SK-N-SH (cell line): Measurements from ENCODE around the gene AUTS2. TPM values are rescaled to one million over a fixed set of nuclear protein-coding genes. Genes with fewer than 3 reads are reported as not detected.

Source experiments
- CTCF ChIA-PET: fragments of 300-600, 350-600 bp; formaldehyde crosslinking; extraction: SDS; loops from one replicate; lab custom pipeline; 2021; lab: Yijun Ruan, JAX
- POLR2A ChIA-PET: fragments of 350-600 bp; sonication (Branson Sonifier 250); formaldehyde crosslinking; extraction: SDS; loops from one replicate; lab custom pipeline; 2020; ENCODE audit warnings: antibody characterized with exemption, inconsistent platforms; lab: Yijun Ruan, JAX
- DNase-seq: peaks from one replicate; pipeline ENCODE4 v3.0.0; 2012
- H2AFZ ChIP-seq: fragments of 200-600 bp; sonication (generic); 2 replicates; pipeline ENCODE4 v1.8.1; 2016; ENCODE audit warnings: antibody characterized with exemption, mild to moderate bottlenecking, low read depth
- H3F3A ChIP-seq: fragments of 200-600 bp; sonication (generic); replicated peaks from 2 replicates; pipeline ENCODE3; 2016; ENCODE audit warnings: antibody characterized with exemption, mild to moderate bottlenecking; ENCODE audit not compliant: insufficient read depth
- H3K27ac ChIP-seq, 2 experiments: fragments of 200-500 bp in 1 of 2; fragments of 200-600 bp in 1 of 2; sonication (Bioruptor generic) in 1 of 2; sonication (generic), shearing (Covaris generic) in 1 of 2; 2 replicates each; pipeline versions ENCODE4 v1.5.1 to v1.6.1; 2014 to 2016; ENCODE audit warnings: low read depth in 2 of 2, inconsistent platforms in 1 of 2, low read length in 1 of 2, mild to moderate bottlenecking in 1 of 2, mixed read lengths in 1 of 2
- H3K27me3 ChIP-seq: fragments of 200-600 bp; sonication (generic), shearing (Covaris generic); 2 replicates; pipeline ENCODE4 v1.6.1; 2016; ENCODE audit warnings: mixed run types; ENCODE audit not compliant: insufficient read depth
- H3K36me3 ChIP-seq, 2 experiments: fragments of 200-500 bp in 1 of 2; fragments of 200-600 bp in 1 of 2; sonication (Bioruptor generic) in 1 of 2; sonication (generic) in 1 of 2; replicated peaks in 1 of 2; 2 replicates each; pipeline versions ENCODE3 to v1.5.1; 2014 to 2016; ENCODE audit warnings: low read length in 1 of 2, mild to moderate bottlenecking in 1 of 2; ENCODE audit not compliant: insufficient read depth in 2 of 2, control insufficient read depth in 1 of 2
- H3K4me1 ChIP-seq, 2 experiments: fragments of 200-500 bp in 1 of 2; fragments of 200-600 bp in 1 of 2; sonication (Bioruptor generic) in 1 of 2; sonication (generic), shearing (Covaris generic) in 1 of 2; 2 replicates each; pipeline versions ENCODE4 v1.5.1 to v1.6.1; 2014 to 2016; ENCODE audit warnings: low read depth in 1 of 2, low read length in 1 of 2, mixed run types in 1 of 2; ENCODE audit not compliant: insufficient read depth in 2 of 2, control insufficient read depth in 1 of 2
- H3K4me2 ChIP-seq: fragments of 200-600 bp; sonication (generic), shearing (Covaris generic); 2 replicates; pipeline ENCODE4 v1.6.1; 2017; ENCODE audit warnings: mixed run types
- H3K4me3 ChIP-seq, 2 experiments: fragments of 200-500 bp in 1 of 2; fragments of 200-600 bp in 1 of 2; sonication (Bioruptor generic) in 1 of 2; sonication (generic), shearing (Covaris generic) in 1 of 2; 2 replicates each; pipeline versions ENCODE4 v1.5.1 to v1.8.1; 2014 to 2016; ENCODE audit warnings: low read depth in 2 of 2, inconsistent platforms in 1 of 2, low read length in 1 of 2, mild to moderate bottlenecking in 1 of 2, mixed read lengths in 1 of 2, moderate library complexity in 1 of 2
- H3K79me2 ChIP-seq: fragments of 200-600 bp; sonication (generic); 2 replicates; pipeline ENCODE4 v1.8.1; 2017; ENCODE audit warnings: mild to moderate bottlenecking; ENCODE audit not compliant: insufficient read depth
- H3K9ac ChIP-seq: fragments of 200-600 bp; sonication (generic); 2 replicates; pipeline ENCODE4 v1.6.1; 2017; ENCODE audit warnings: mixed run types
- H3K9me2 ChIP-seq: fragments of 200-600 bp; sonication (generic); 2 replicates; pipeline ENCODE4 v1.6.1; 2017; ENCODE audit warnings: mixed run types
- H3K9me3 ChIP-seq: fragments of 200-600 bp; sonication (generic); 2 replicates; pipeline ENCODE4 v1.6.1; 2017; ENCODE audit warnings: mixed run types, mild to moderate bottlenecking, moderate library complexity
- H4K20me1 ChIP-seq: fragments of 200-600 bp; sonication (generic); 2 replicates; pipeline ENCODE4 v1.6.1; 2017; ENCODE audit warnings: mild to moderate bottlenecking, mixed run types; ENCODE audit not compliant: insufficient read depth
- ELF1 ChIP-seq: IDR thresholded peaks from 2 replicates; pipeline ENCODE4 v1.4.0; 2012
- FOXM1 ChIP-seq: IDR thresholded peaks from 2 replicates; pipeline ENCODE4 v1.4.0; 2012; ENCODE audit warnings: low read depth, mild to moderate bottlenecking
- IRF3 ChIP-seq: fragments of 150-350 bp; IDR thresholded peaks from 2 replicates; pipeline ENCODE4 v1.6.1; 2016; ENCODE audit warnings: mild to moderate bottlenecking, low read depth, low read length
- JUND ChIP-seq: IDR thresholded peaks from 2 replicates; pipeline ENCODE4 v1.4.0; 2012
- MAX ChIP-seq: IDR thresholded peaks from 2 replicates; pipeline ENCODE4 v1.4.0; 2012; ENCODE audit warnings: low read depth
- MEF2A ChIP-seq: IDR thresholded peaks from 2 replicates; pipeline ENCODE4 v1.4.0; 2012; ENCODE audit warnings: low read depth, borderline replicate concordance
- REST ChIP-seq: IDR thresholded peaks from 2 replicates; pipeline ENCODE4 v1.6.1; 2012; ENCODE audit warnings: mild to moderate bottlenecking, low read depth, low read length, moderate library complexity
- RFX5 ChIP-seq: IDR thresholded peaks from 2 replicates; pipeline ENCODE4 v1.6.1; 2012; ENCODE audit warnings: mild to moderate bottlenecking, improper control_type of control experiment, low read length
- TAF1 ChIP-seq: IDR thresholded peaks from 2 replicates; pipeline ENCODE4 v1.6.1; 2012; ENCODE audit warnings: low read depth, mild to moderate bottlenecking, low read length, moderate library complexity, borderline replicate concordance
- USF2 ChIP-seq: fragments of 150-350 bp; IDR thresholded peaks from 2 replicates; pipeline ENCODE4 v1.6.1; 2017; ENCODE audit warnings: antibody characterized with exemption, low read length, low read depth, borderline replicate concordance
- WGBS: methylation state at CpG from one replicate; pipeline ENCODE4 v1.1.6; 2017; ENCODE audit warnings: low lambda C conversion rate; 5-methylcytosine and 5-hydroxymethylcytosine counted together
- polyA plus RNA-seq, 3 experiments: library from polyadenylated mRNA; depleted of rRNA; stranded (reverse); fragments of >200 nt; gene quantifications; 2 replicates each; pipeline ENCODE4 v1.2.3, GENCODE V29; 2012

AUTS2 gene
- polyA plus RNA-seq, 1 of the 3 experiments (the other 2 are of a cell fraction) = 15.6 TPM

- Histone ChIP-seq H3K79me2 (peaks cover 64% of the 10 kb centered on the region), H3K9ac (no peak overlapping the region), H3K36me3 (no peaks in the 10 kb centered on the region), H3K27me3 (no peaks in the 10 kb centered on the region), H3K9me3 (no peaks in the 10 kb centered on the region), H3K4me1 (peaks cover 9 to 15% of the 10 kb centered on the region in 2 experiments; a peak in 3 of 4 replicates), H3F3A (no peaks in the 10 kb centered on the region), H3K27ac (no peak overlapping the region), H3K9me2 (no peaks in the 10 kb centered on the region), H4K20me1 (peaks cover 15% of the 10 kb centered on the region), H3K4me2 (no peak overlapping the region), H3K4me3 (no peak overlapping the region), H2AFZ (no peak overlapping the region)
- no peak for TF ChIP-seq MEF2A
- ChIA-PET CTCF (interaction anchor here (1.2 to 1.9 kb wide), 3 partner anchors 12 to 544 kb away, joined by 3 to 7 read pairs (median 4); no protein-coding TSS in a partner anchor), POLR2A (no interaction called here)
- no peak for DNase-seq
- WGBS = 91% methylated on average over 5 of the region's 5 CpGs
Observed at GRCh38 chr7:69617364-69617763, 19.1 kb downstream of the AUTS2 start.

- Histone ChIP-seq H3K27ac (no peak overlapping the region), H3K4me3 (no peak overlapping the region), H3F3A (no peaks in the 10 kb centered on the region), H3K27me3 (no peaks in the 10 kb centered on the region), H4K20me1 (peaks cover 17% of the 10 kb centered on the region), H3K4me1 (peaks cover 17 to 28% of the 10 kb centered on the region in 2 experiments; a peak in 3 of 4 replicates), H3K9me3 (no peaks in the 10 kb centered on the region), H3K4me2 (no peak overlapping the region), H3K36me3 (no peaks in the 10 kb centered on the region)
- WGBS = 89% methylated on average over 1 of the region's 1 CpG
- DNase-seq = no peak
- TF ChIP-seq IRF3 (no peak), FOXM1 (no peak), JUND (no peak), TAF1 (no peak), MEF2A (no peak), RFX5 (no peak), REST (no peak), ELF1 (no peak), USF2 (no peak), MAX (no peak)
- TF ChIP-seq, all 33 proteins: peak for 0
- Histone ChIP-seq H3K79me2 (peaks cover 76% of the 10 kb centered on the region), H3K9me2 (no peaks in the 10 kb centered on the region), H3K9ac (no peak overlapping the region), H2AFZ (no peak overlapping the region)
- POLR2A ChIA-PET = no interaction called here
- CTCF ChIA-PET = interaction anchor here (1.5 to 2.4 kb wide), 2 partner anchors 8 to 422 kb away, joined by 3 to 10 read pairs; no protein-coding TSS in a partner anchor
Observed at GRCh38 chr7:69619054-69619453, 20.8 kb downstream of the AUTS2 start.
